Adipocyte (in vitro differentiated cells): Measurements from ENCODE around the gene PELI3.

Source experiments
- DNase-seq: peaks from one replicate; pipeline ENCODE4 v3.0.0-alpha.2; 2015; ENCODE audit warnings: low read depth
- H3K27me3 ChIP-seq: replicated peaks from 2 replicates; pipeline ENCODE4 v1.7.0; 2013; ENCODE audit warnings: mild to moderate bottlenecking, low read length, moderate library complexity; ENCODE audit not compliant: control insufficient read depth, insufficient read depth
- H3K36me3 ChIP-seq: 2 replicates; pipeline ENCODE4 v1.7.0; 2013; ENCODE audit warnings: low read length, mild to moderate bottlenecking, moderate library complexity; ENCODE audit not compliant: control insufficient read depth, insufficient read depth, severe bottlenecking
- H3K4me1 ChIP-seq: 2 replicates; pipeline ENCODE4 v1.7.0; 2013; ENCODE audit warnings: mild to moderate bottlenecking, low read length, moderate library complexity; ENCODE audit not compliant: control insufficient read depth, insufficient read depth
- H3K4me3 ChIP-seq: 2 replicates; pipeline ENCODE4 v1.7.0; 2013; ENCODE audit warnings: mild to moderate bottlenecking, low read length, moderate library complexity
- H3K9ac ChIP-seq: 2 replicates; pipeline ENCODE4 v1.7.0; 2013; ENCODE audit warnings: mild to moderate bottlenecking, low read length, moderate library complexity
- H3K9me3 ChIP-seq: 2 replicates; pipeline ENCODE4 v1.7.0; 2013; ENCODE audit warnings: mild to moderate bottlenecking, low read length, moderate library complexity; ENCODE audit not compliant: control insufficient read depth

Gene PELI3

GRCh38 chr11:66493130-66493529, 26.4 kb downstream of the PELI3 start:
- no peak for DNase-seq
- H3K9ac ChIP-seq, result no peak overlapping the region

GRCh38 chr11:66494458-66494857, 27.8 kb downstream of the PELI3 start:
- Histone ChIP-seq H3K9ac (no peak overlapping the region), H3K27me3 (no peaks in the 10 kb centered on the region), H3K4me1 (no peaks in the 10 kb centered on the region), H3K4me3 (no peak overlapping the region), H3K36me3 (peaks cover 75% of the 10 kb centered on the region), H3K9me3 (no peaks in the 10 kb centered on the region)
- DNase-seq, result no peak

More at GRCh38 chr11:66493130-66493529, 26.4 kb downstream of the PELI3 start:
- no peak overlapping the region for H3K4me3 ChIP-seq
- H3K27me3 ChIP-seq, result no peaks in the 10 kb centered on the region
- H3K4me1 ChIP-seq, result no peaks in the 10 kb centered on the region
- no peaks in the 10 kb centered on the region for H3K9me3 ChIP-seq
- peaks cover 80% of the 10 kb centered on the region for H3K36me3 ChIP-seq

GRCh38 chr11:66494935-66495334, 28.2 kb downstream of the PELI3 start:
- no peaks in the 10 kb centered on the region for H3K9me3 ChIP-seq
- no peak overlapping the region for H3K9ac ChIP-seq
- no peak for DNase-seq
- H3K4me1 ChIP-seq, result no peaks in the 10 kb centered on the region
- H3K27me3 ChIP-seq, result no peaks in the 10 kb centered on the region
- H3K4me3 ChIP-seq, result no peak overlapping the region
- H3K36me3 ChIP-seq, result peaks cover 73% of the 10 kb centered on the region

GRCh38 chr11:66495401-66495854, 28.7 kb downstream of the PELI3 start:
- no peaks in the 10 kb centered on the region for H3K9me3 ChIP-seq
- no peak for DNase-seq
- H3K9ac ChIP-seq, result no peak overlapping the region
- H3K36me3 ChIP-seq, result peaks cover 73% of the 10 kb centered on the region
- H3K4me1 ChIP-seq, result no peaks in the 10 kb centered on the region
- no peak overlapping the region for H3K4me3 ChIP-seq
- no peaks in the 10 kb centered on the region for H3K27me3 ChIP-seq

- H3K4me3 ChIP-seq, result no peak overlapping the region
- no peaks in the 10 kb centered on the region for H3K9me3 ChIP-seq
- no peak overlapping the region for H3K9ac ChIP-seq
- H3K27me3 ChIP-seq, result no peaks in the 10 kb centered on the region
- no peak for DNase-seq
- H3K36me3 ChIP-seq, result peaks cover 67% of the 10 kb centered on the region
- H3K4me1 ChIP-seq, result no peaks in the 10 kb centered on the region
Observed at GRCh38 chr11:66497206-66497605, 30.5 kb downstream of the PELI3 start.

GRCh38 chr11:66498506-66498905, 31.8 kb downstream of the PELI3 start:
- Histone ChIP-seq H3K4me1 (no peaks in the 10 kb centered on the region), H3K36me3 (peaks cover 59% of the 10 kb centered on the region)
- DNase-seq, result no peak

GRCh38 chr11:66505276-66505816, 38.6 kb downstream of the PELI3 start:
- no peak for DNase-seq
- Histone ChIP-seq H3K9ac (no peak overlapping the region), H3K27me3 (no peaks in the 10 kb centered on the region), H3K4me3 (no peak overlapping the region), H3K4me1 (no peaks in the 10 kb centered on the region), H3K9me3 (no peaks in the 10 kb centered on the region), H3K36me3 (peaks cover 27% of the 10 kb centered on the region)

More at GRCh38 chr11:66498506-66498905, 31.8 kb downstream of the PELI3 start:
- H3K9me3 ChIP-seq, result no peaks in the 10 kb centered on the region
- no peak overlapping the region for H3K9ac ChIP-seq
- no peaks in the 10 kb centered on the region for H3K27me3 ChIP-seq
- H3K4me3 ChIP-seq, result no peak overlapping the region

GRCh38 chr11:66509131-66509561, 42.4 kb downstream of the PELI3 start:
- no peak for DNase-seq
- Histone ChIP-seq H3K36me3 (peaks cover 16% of the 10 kb centered on the region), H3K4me1 (peaks cover 7% of the 10 kb centered on the region), H3K27me3 (no peaks in the 10 kb centered on the region), H3K9me3 (no peaks in the 10 kb centered on the region), H3K9ac (no peak overlapping the region), H3K4me3 (no peak overlapping the region)

GRCh38 chr11:66510271-66510989, 43.7 kb downstream of the PELI3 start, which contains the start of gene BBS1:
Gene BBS1 (plus strand): TSS chr11:66510635. CDS start chr11:66510660, 25 bp downstream.
- Histone ChIP-seq H3K36me3 (peaks cover 5% of the 10 kb centered on the region), H3K9me3 (no peaks in the 10 kb centered on the region), H3K4me1 (peaks cover 7% of the 10 kb centered on the region), H3K4me3 (peak within 1 kb of the TSS; percentile 96), H3K27me3 (no peaks in the 10 kb centered on the region), H3K9ac (peak within 1 kb of the TSS; percentile 93)
- DNase-seq, result peak; percentile 93

GRCh38 chr11:66510990-66511339, 44.3 kb downstream of the PELI3 start:
- Histone ChIP-seq H3K27me3 (no peaks in the 10 kb centered on the region), H3K4me3 (peak overlapping the region; percentile 96), H3K9ac (peak overlapping the region; percentile 93), H3K36me3 (peaks cover 8% of the 10 kb centered on the region), H3K4me1 (peaks cover 7% of the 10 kb centered on the region), H3K9me3 (no peaks in the 10 kb centered on the region)
- no peak for DNase-seq

- no peak overlapping the region for H3K9ac ChIP-seq
- H3K4me1 ChIP-seq, result no peaks in the 10 kb centered on the region
- H3K4me3 ChIP-seq, result no peak overlapping the region
- no peak for DNase-seq
- H3K27me3 ChIP-seq, result no peaks in the 10 kb centered on the region
- H3K9me3 ChIP-seq, result no peaks in the 10 kb centered on the region
- H3K36me3 ChIP-seq, result peaks cover 35% of the 10 kb centered on the region
Observed at GRCh38 chr11:66523611-66524010, 56.9 kb downstream of the PELI3 start.
